GM18873 (cell line): ENCODE measurements around the gene ID2.
"Not testable (repeated sequence)": the region's sequence is repeated elsewhere in the genome, so short reads cannot be mapped to it uniquely, and the experiment has no call there.

Source experiments
- ATAC-seq: cut with Tn5 transposase; IDR thresholded peaks from one replicate; pipeline ENCODE4 v1.9.1; 2021; ENCODE audit warnings: mild to moderate bottlenecking, moderate library complexity, moderate number of reproducible peaks; ENCODE audit not compliant: unreplicated experiment, low FRiP score

Gene ID2

GRCh38 chr2:8725838-8726237 is 44.0 kb downstream of the ID2 start:
- no peak for ATAC-seq

GRCh38 chr2:8728305-8729015 is 46.6 kb downstream of the ID2 start:
- ATAC-seq: no peak

GRCh38 chr2:8729101-8729500 is 47.2 kb downstream of the ID2 start:
- not testable (repeated sequence) for ATAC-seq

GRCh38 chr2:8729939-8730338 is 48.1 kb downstream of the ID2 start:
- no peak for ATAC-seq

- no peak for ATAC-seq
Observed at GRCh38 chr2:8732601-8733000, 50.7 kb downstream of the ID2 start.
